ENCODE results near the gene PLAAT3. TPM values are rescaled to one million over a fixed set of nuclear protein-coding genes. Genes with fewer than 3 reads are reported as not detected.
"Not testable (repeated sequence)": the region's sequence is repeated elsewhere in the genome, so short reads cannot be mapped to it uniquely, and the experiment has no call there.

The PLAAT3 gene
- polyA plus RNA-seq, 2 of the 4 experiments (the other 2 are of a cell fraction) = 39.5 to 65.2 TPM

DNA sequence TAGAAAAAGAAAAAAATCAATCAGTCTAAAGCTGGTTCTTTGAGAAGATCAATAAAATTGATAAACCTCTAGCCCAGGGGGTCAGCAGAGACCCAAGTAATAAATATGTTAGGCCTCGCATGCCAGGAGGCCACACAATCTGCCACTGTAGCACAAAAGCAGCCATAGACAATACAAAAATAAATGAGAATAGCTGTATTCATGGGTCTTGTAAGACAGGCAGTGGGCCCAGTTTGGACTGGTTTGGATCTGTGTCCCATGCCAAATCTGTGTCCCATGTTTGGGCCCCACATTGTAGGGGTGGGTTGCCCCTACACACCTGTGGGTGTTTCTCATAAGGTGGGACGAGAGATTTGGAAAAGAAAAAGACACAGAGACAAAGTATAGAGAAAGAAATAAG is 84.2 kb downstream of the PLAAT3 start:
- POLR2A ChIA-PET = no interaction called here
- no peak for TF ChIP-seq CBX8 (IDR thresholded peaks at IDR 0.05)
- no peak for TF ChIP-seq POLR2AphosphoS2 (conservative IDR thresholded peaks at IDR 0.05; ENCODE audit: low read length)
- no peak for TF ChIP-seq JUN (IDR thresholded peaks at IDR 0.05)
- no peak for TF ChIP-seq MYC (IDR thresholded peaks at IDR 0.05; ENCODE audit: borderline replicate concordance, low read length)
- 0 out of 2 replicates have a peak, but pooled peaks have one; percentile 18 for TF ChIP-seq ZNF302 (CRISPR knock-in tag; IDR thresholded peaks at IDR 0.05)
- TF ChIP-seq, protein P1, sequence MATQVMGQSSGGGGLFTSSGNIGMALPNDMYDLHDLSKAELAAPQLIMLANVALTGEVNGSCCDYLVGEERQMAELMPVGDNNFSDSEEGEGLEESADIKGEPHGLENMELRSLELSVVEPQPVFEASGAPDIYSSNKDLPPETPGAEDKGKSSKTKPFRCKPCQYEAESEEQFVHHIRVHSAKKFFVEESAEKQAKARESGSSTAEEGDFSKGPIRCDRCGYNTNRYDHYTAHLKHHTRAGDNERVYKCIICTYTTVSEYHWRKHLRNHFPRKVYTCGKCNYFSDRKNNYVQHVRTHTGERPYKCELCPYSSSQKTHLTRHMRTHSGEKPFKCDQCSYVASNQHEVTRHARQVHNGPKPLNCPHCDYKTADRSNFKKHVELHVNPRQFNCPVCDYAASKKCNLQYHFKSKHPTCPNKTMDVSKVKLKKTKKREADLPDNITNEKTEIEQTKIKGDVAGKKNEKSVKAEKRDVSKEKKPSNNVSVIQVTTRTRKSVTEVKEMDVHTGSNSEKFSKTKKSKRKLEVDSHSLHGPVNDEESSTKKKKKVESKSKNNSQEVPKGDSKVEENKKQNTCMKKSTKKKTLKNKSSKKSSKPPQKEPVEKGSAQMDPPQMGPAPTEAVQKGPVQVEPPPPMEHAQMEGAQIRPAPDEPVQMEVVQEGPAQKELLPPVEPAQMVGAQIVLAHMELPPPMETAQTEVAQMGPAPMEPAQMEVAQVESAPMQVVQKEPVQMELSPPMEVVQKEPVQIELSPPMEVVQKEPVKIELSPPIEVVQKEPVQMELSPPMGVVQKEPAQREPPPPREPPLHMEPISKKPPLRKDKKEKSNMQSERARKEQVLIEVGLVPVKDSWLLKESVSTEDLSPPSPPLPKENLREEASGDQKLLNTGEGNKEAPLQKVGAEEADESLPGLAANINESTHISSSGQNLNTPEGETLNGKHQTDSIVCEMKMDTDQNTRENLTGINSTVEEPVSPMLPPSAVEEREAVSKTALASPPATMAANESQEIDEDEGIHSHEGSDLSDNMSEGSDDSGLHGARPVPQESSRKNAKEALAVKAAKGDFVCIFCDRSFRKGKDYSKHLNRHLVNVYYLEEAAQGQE (IDR thresholded peaks at IDR 0.05) = no peak
- no peak for TF ChIP-seq MAFK (IDR thresholded peaks at IDR 0.05; ENCODE audit: partially characterized antibody)

DNA sequence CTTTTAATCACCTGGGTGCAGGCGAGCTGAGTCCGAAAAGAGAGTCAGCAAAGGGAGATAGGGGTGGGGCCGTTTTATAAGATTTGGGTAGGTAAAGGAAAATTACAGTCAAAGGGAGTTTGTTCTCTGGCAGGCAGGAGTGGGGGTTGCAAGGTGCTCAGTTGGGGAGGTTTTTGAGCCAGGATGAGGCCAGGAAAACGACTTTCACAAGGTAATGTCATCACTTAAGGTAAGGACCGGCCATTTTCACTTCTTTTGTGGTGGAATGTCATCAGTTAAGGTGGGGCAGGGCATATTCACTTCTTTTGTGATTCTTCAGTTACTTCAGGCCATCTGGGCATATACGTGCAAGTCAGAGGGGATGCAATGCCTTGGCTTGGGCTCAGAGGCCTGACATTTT is 84.9 kb downstream of the PLAAT3 start:
- FAIRE-seq; ATAC-seq; DNase-seq (ENCODE audit: low read depth in 1 of 2, low spot score in 1 of 2); POLR2A ChIA-PET; H3K9me3 ChIP-seq; H3K4me3 ChIP-seq: not testable (repeated sequence)
- Histone ChIP-seq H3K4me2 (peak overlapping the region; percentile 47), H3K27ac (peak overlapping the region; percentile 74 to 77), H3K4me1 (peaks cover 49% of the 10 kb centered on the region)
- CTCF ChIA-PET = interaction anchor here (0.7 to 1.0 kb wide), 3 partner anchors 33 to 50 kb away, joined by 3 to 4 read pairs (median 3); partner anchors contain the start of gene PLAAT2
- WGBS (ENCODE audit: missing lambda C conversion rate) = 71% methylated on average over 6 of the region's 6 CpGs

More for the DNA sequence above, 84.2 kb downstream of the PLAAT3 start:
- peak overlapping the region; percentile 74 to 77 for H3K27ac ChIP-seq
- WGBS (ENCODE audit: missing lambda C conversion rate) = 84% methylated on average over 2 of the region's 2 CpGs
- peak overlapping the region; percentile 47 for H3K4me2 ChIP-seq
- no peak overlapping the region for H3K4me3 ChIP-seq
- DNase-seq (ENCODE audit: low read depth in 1 of 2, low spot score in 1 of 2) (no peak), ATAC-seq (no peak), FAIRE-seq (no peak)
- H3K9me3 ChIP-seq = no peaks in the 10 kb centered on the region
- H3K4me1 ChIP-seq = peaks cover 49% of the 10 kb centered on the region
- CTCF ChIA-PET = interaction anchor here (0.7 to 1.0 kb wide), 3 partner anchors 33 to 51 kb away, joined by 3 to 4 read pairs (median 3); partner anchors contain the start of gene PLAAT2

DNA sequence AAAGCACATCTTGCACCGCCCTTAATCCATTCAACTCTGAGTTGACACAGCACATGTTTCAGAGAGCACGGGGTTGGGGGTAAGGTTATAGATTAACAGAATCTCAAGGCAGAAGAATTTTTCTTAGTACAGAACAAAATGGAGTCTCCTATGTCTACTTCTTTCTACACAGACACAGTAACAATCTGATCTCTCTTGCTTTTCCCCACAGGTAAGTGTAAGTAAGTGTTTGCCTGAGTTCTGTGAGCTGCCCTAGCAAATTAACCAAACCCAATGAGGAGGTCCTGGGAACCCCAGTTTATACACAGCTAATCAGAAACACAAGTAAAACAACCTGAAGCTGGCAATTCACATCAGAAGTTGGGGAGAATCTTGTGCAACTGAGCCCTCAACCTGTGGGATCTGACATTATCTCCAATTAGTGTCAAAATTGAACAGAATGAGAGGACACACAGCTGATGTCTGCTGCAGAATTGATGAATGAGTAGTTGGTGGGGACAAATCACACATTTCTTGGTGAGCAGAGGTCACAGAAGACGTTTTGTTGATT is 85.4 kb downstream of the PLAAT3 start:
- Histone ChIP-seq H3K4me1 (peaks cover 49% of the 10 kb centered on the region), H3K27ac (peak overlapping the region; percentile 74 to 77), H3K4me2 (peak overlapping the region; percentile 47)
- H3K9me3 ChIP-seq; FAIRE-seq; POLR2A ChIA-PET; DNase-seq (ENCODE audit: low read depth in 1 of 2, low spot score in 1 of 2); CTCF ChIA-PET; H3K4me3 ChIP-seq; TF ChIP-seq FOSL2 (IDR thresholded peaks at IDR 0.05): not testable (repeated sequence)
- TF ChIP-seq FOSL2 (CRISPR knock-in tag; IDR thresholded peaks at IDR 0.05) (peak; percentile 79), ATOH8 (CRISPR knock-in tag; IDR thresholded peaks at IDR 0.05; ENCODE audit: low read depth) (peak; percentile 100), HOXA7 (CRISPR knock-in tag; IDR thresholded peaks at IDR 0.05) (peak; percentile 98), FOXS1 (CRISPR knock-in tag; IDR thresholded peaks at IDR 0.05) (peak; percentile 100), ZSCAN20 (CRISPR knock-in tag; IDR thresholded peaks at IDR 0.05) (peak; percentile 100), NPAS2 (CRISPR knock-in tag; IDR thresholded peaks at IDR 0.05; ENCODE audit: borderline replicate concordance) (peak; percentile 94), FOSB (CRISPR knock-in tag; IDR thresholded peaks at IDR 0.05) (peak; percentile 99), EHF (CRISPR knock-in tag; IDR thresholded peaks at IDR 0.05) (peak; percentile 100), HOXB5 (CRISPR knock-in tag; IDR thresholded peaks at IDR 0.05) (peak; percentile 100), ZNF302 (CRISPR knock-in tag; IDR thresholded peaks at IDR 0.05) (peak; percentile 100), RARB (CRISPR knock-in tag; IDR thresholded peaks at IDR 0.05) (peak; percentile 90), TP53 (CRISPR knock-in tag; IDR thresholded peaks at IDR 0.05) (peak; percentile 98), HOXB13 (CRISPR knock-in tag; IDR thresholded peaks at IDR 0.05; ENCODE audit: low read depth) (peak; percentile 100), HEYL (CRISPR knock-in tag; IDR thresholded peaks at IDR 0.05) (peak; percentile 100), TFCP2L1 (CRISPR knock-in tag; IDR thresholded peaks at IDR 0.05) (peak; percentile 98)
- TF ChIP-seq, protein P2, sequence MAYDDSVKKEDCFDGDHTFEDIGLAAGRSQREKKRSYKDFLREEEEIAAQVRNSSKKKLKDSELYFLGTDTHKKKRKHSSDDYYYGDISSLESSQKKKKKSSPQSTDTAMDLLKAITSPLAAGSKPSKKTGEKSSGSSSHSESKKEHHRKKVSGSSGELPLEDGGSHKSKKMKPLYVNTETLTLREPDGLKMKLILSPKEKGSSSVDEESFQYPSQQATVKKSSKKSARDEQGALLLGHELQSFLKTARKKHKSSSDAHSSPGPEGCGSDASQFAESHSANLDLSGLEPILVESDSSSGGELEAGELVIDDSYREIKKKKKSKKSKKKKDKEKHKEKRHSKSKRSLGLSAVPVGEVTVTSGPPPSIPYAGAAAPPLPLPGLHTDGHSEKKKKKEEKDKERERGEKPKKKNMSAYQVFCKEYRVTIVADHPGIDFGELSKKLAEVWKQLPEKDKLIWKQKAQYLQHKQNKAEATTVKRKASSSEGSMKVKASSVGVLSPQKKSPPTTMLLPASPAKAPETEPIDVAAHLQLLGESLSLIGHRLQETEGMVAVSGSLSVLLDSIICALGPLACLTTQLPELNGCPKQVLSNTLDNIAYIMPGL (CRISPR knock-in tag; IDR thresholded peaks at IDR 0.05; ENCODE audit: borderline replicate concordance) = peak; percentile 99
- ATAC-seq = peak in 1 of 2 experiments; percentile 14; a peak in 1 of 6 replicates
- 21% methylated on average over 1 of the region's 3 CpGs for WGBS (ENCODE audit: missing lambda C conversion rate)

Measured in A549 (cell line).